Lung microvascular endothelial cell (primary cell): ENCODE results near the gene CERS5. TPM values are rescaled to one million over a fixed set of nuclear protein-coding genes. Genes with fewer than 3 reads are reported as not detected.
"Not testable (repeated sequence)": the region's sequence is repeated elsewhere in the genome, so short reads cannot be mapped to it uniquely, and the experiment has no call there.

Experiments used
- DNase-seq, 2 donors: peaks; one replicate each; pipeline versions ENCODE4 v3.0.0 to v3.0.0-alpha.2; 2010; ENCODE audit warnings: low read depth in 2 of 2
- total RNA-seq: library from RNA; depleted of rRNA; stranded (reverse); fragments of >200 nt; gene quantifications from 2 replicates; pipeline ENCODE4 v1.2.1, GENCODE V29; 2014

Gene CERS5
- total RNA-seq, 1 donor from 2014 or later: 33.9 TPM

- peak in 1 of 2 donors; percentile 35 for DNase-seq
Observed at GRCh38 chr12:50187084-50187900, 20.1 kb upstream of the CERS5 start.

GRCh38 chr12:50186681-50187080, 19.5 kb upstream of the CERS5 start:
- no peak for DNase-seq

- DNase-seq: peak; percentile 78 to 79
Observed at GRCh38 chr12:50185970-50186663, 18.9 kb upstream of the CERS5 start.

- DNase-seq: no peak
Observed at GRCh38 chr12:50185301-50185895, 18.2 kb upstream of the CERS5 start.

GRCh38 chr12:50184261-50184660, 17.1 kb upstream of the CERS5 start:
- no peak for DNase-seq

GRCh38 chr12:50182461-50182860, 15.3 kb upstream of the CERS5 start:
- DNase-seq: peak in 1 of 2 donors; percentile 46

- DNase-seq: no peak
Observed at GRCh38 chr12:50181691-50182090, 14.5 kb upstream of the CERS5 start.

- DNase-seq: no peak
Observed at GRCh38 chr12:50175716-50176026, 8.5 kb upstream of the CERS5 start.

- peak; percentile 80 to 87 for DNase-seq
Observed at GRCh38 chr12:50174971-50175715, 8.0 kb upstream of the CERS5 start.

- DNase-seq: no peak
Observed at GRCh38 chr12:50166799-50167048, 445 bp downstream of the CERS5 start.

- no peak for DNase-seq
Observed at GRCh38 chr12:50164963-50165362, 2.2 kb downstream of the CERS5 start.

GRCh38 chr12:50162230-50162629, 4.9 kb downstream of the CERS5 start:
- no peak for DNase-seq

- no peak for DNase-seq
Observed at GRCh38 chr12:50160643-50161042, 6.5 kb downstream of the CERS5 start.

- DNase-seq: no peak
Observed at GRCh38 chr12:50157259-50157658, 9.9 kb downstream of the CERS5 start.

- no peak for DNase-seq
Observed at GRCh38 chr12:50156641-50157040, 10.5 kb downstream of the CERS5 start.

GRCh38 chr12:50154947-50155346, 12.2 kb downstream of the CERS5 start:
- not testable (repeated sequence) for DNase-seq

GRCh38 chr12:50151047-50151687, 16.0 kb downstream of the CERS5 start:
- no peak for DNase-seq

- DNase-seq: peak in 1 of 2 donors; percentile 17
Observed at GRCh38 chr12:50149311-50149710, 17.9 kb downstream of the CERS5 start.

- not testable (repeated sequence) for DNase-seq
Observed at GRCh38 chr12:50148011-50148410, 19.2 kb downstream of the CERS5 start.

GRCh38 chr12:50147281-50147680, 19.9 kb downstream of the CERS5 start:
- no peak for DNase-seq

GRCh38 chr12:50145439-50145838, 21.7 kb downstream of the CERS5 start:
- no peak for DNase-seq

- DNase-seq: no peak
Observed at GRCh38 chr12:50142993-50143392, 24.2 kb downstream of the CERS5 start.
